GM19238 (cell line): ENCODE measurements around the gene ZNF710.
A peak's percentile ranks its signal among the peaks of the same experiment; 100 is the strongest.
"Not testable (repeated sequence)": the region's sequence is repeated elsewhere in the genome, so short reads cannot be mapped to it uniquely, and the experiment has no call there.

Experiments used
- DNase-seq: peaks from one replicate; pipeline ENCODE4 v3.0.0; 2011; ENCODE audit warnings: low spot score; ENCODE audit not compliant: insufficient read length

Gene ZNF710

DNA sequence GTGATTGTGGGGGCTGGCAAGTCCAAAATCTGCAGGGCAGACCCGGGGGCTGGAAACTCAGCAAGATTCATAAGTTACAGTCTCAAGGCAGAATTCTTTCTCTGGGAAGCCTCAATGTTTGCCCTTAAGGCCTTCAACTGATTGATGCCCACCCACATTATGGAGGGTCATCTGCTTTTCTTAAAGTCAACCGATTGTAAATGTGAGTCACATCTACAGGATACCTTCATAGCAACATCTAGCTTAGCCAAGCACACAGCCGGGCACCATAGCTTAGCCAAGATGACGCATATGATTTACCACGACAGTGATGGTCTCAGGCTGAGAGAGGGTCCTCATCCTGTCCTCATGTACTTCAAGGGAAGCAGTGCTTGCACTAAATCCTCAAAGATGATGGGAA, 57.7 kb downstream of the ZNF710 start:
- DNase-seq = no peak

DNA sequence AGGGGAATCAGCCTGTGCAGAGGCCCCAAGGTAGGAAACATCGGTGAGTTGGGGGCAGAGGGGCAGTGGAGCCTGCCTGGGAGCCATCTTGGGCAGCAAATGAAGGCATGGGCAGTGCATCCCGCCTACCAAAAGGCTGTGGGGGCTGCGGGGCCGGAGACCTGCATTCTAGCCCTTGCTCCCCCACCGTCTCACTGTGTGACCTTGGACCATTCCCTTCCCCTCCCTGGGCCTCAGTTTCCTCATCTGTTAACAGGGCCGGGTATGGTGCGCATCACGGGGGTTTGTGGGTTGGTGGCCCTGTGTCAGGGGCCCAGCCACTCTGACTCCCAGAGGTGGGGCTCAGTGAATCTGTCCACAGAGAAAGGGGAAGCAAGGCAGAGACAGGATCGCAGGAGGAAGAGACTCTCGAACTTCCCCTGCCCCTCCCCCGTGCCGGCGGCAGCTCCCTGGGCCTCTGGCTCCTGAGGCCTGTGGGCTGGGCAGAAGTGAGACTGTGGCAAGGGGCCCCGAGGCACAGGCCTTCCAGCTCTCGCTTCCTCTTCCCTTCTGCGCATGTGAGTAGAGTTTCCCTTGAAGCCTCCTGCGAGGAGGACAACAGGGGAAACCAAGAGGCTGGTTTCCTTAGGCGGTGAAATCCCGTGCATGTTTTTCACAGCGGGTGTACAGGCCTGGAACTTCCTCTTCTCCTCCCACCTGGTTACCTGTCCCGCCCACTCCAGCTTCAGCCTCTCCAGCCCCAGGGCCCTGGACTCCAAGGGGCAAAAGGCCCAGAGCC, 58.3 kb downstream of the ZNF710 start:
- peak; percentile 80 for DNase-seq

DNA sequence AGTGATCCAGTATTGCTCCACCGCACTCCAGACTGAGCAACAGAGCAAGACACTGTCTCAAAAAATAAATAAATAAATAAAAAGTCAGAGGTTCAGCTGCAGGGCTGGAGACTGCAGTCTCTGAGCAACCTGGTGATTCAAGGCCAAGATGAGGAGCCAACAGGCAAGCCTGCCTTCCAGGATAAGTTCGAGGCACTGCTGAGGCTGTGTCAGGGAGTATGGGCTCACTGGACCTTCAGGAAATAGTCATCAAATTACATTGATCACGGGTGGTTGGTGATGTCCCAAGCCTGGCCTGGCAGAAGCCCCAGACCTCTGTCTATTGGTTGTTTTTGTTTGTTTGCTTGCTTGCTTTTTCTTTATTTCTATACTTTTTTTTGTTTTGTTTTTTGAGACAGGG, 59.7 kb downstream of the ZNF710 start:
- DNase-seq = no peak

DNA sequence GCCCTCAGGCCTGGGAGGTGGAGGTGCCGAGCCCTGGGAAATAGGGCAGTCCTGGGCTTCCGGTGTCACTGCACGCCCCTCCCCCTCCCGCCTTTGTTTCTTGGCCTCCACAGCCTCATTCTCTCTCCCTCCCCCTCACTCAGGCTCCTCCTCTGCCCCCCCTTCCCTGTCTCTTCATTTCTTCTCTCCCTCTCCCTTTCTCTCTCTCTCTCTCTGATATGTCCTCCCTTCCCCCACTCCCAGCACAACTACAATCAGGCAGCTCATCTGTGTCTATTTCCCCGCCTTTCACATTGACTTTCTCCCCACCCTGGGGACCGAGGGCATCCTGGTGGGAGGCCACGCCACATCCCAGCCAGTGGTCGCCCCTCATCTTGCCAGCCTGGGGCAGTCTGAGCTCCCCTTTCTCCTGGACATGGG, 60.9 kb downstream of the ZNF710 start:
- DNase-seq = no peak

DNA sequence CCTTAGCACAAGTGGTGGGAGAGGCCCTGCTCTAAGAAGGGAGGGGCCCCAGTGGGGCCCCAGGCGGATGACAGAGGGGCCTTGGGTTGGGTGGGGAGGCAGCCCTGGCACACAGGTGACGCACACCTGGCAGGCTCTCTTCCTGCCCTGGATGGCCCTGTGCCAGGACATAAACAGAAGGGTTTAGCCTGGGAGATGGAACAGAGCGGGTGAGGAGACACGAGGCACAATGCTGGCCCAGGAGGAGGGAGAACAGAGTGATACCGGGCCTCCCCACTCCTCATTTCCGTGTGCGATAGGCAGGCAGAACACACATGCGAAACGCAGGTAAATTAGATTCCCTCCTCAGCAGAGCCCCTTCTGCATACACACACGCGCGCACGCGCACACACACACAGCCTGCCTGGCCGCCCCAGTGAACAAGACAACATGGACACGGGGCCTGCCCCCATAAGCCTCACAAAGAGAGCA, 61.4 kb downstream of the ZNF710 start:
- DNase-seq = no peak

DNA sequence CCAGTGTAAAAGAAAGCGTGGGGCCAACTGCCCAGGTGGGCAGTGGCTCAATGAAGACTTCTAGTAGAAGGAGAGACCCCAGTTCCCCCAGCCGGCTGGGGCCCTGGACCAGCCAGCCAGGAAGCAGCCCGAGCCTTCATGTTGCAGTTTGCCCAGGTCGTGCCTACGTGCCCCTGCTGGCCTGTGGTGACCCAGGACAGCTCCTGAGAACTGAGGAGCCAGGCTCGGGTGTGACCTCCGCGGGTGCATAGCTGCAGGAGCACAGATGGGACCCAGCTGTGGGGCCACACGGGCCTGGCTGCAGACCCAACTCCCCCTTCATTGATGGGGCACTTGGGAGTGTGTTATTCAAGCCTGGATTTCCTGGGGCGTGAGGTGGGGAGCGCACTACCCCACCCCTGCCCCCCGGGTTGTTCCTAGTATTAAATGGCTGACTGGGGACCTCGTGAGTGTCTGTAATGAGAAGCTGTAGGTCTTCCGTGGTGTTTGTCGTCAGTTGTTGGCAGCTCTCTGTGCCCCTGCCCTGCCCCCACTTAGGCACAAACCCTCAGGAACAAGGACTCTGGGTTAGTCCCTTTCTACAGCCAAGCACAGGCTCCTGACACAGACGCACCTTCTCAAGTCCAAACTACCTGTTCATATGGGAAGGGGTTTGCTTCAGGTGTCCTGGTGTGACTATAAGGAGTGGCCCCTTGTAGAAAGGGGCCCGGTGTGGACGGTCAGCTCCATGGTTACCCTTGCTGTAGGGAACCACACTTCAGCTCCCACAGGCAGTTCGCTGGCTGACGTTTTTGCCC, 62.0 kb downstream of the ZNF710 start:
- DNase-seq = no peak

DNA sequence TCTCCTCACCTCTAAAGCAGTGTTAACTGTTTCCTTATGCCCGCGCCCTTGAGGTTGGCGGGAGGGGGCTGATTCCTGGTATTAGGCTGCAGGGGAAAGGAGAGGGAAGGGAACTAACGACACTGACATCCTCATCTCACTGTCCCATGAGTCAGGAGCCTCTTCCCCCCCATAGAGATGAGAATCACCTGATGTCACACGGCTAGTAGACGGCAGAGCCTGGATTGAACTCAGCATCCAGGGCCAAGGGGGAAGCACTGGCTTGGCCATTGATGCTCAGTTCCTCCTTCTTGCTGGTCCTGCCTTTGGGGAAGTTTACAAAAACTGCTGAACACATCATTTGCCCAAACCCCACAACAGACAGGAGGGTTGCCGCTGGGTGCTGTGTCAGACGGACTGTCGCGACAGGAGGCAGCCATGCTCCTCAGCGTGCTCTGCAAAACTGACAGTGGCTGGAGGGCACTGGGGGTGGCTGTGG, 62.7 kb downstream of the ZNF710 start:
- DNase-seq = no peak

DNA sequence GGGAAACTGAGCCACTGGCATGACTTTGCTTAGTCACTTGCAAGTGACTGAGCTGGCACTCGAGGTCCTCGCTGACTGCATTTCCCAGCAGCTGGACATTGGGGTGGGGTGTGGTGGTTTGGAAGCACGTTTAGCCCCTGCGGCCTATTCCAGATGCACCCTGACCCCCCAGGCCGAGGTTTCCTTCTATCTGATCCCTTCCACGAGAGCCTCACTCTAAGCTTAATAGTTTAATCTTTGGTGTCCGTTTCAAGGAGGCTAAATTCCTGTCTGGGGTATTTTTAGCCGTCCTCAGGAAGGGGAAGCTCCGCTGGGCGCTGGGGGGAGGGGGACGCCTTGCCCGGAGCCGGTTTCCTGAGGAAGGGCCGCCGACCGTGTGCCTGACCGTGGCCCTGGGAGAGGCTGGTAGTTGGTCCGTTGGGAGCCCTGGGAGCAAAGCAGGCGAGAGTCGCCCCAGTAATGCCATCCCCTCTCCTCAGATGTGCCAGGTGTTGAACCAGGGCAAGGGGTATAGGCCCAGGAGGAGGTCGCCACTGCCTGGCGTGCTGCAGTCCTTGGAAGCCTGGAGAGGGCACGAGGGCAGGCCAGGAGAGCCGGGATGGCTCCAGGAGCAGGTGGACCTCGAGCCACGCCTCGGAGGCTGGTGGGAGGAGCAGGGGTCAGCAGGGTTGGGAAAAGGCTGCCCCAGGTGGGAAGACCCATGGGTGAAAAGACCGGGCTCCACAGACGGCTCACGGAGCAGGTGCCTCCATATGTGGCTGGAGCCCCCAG, 64.0 kb downstream of the ZNF710 start:
- no peak for DNase-seq

DNA sequence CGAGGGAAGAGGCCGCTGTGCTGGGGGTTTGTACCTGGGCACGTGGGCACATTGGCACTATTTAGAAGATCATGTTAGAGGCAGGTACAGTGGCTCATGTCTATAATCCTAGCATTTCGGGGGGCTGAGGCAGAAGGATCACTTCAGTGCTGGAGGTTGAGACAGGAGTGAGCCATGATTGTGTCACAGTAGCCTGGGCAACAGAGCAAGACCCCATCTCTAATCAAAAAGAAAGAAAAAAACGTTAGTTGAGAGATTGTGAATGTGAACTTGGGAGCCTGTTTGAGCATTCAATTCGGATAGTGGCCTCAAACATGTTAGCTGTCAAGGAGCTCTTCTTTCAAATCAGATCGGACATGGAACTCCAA, 64.5 kb downstream of the ZNF710 start:
- no peak for DNase-seq

DNA sequence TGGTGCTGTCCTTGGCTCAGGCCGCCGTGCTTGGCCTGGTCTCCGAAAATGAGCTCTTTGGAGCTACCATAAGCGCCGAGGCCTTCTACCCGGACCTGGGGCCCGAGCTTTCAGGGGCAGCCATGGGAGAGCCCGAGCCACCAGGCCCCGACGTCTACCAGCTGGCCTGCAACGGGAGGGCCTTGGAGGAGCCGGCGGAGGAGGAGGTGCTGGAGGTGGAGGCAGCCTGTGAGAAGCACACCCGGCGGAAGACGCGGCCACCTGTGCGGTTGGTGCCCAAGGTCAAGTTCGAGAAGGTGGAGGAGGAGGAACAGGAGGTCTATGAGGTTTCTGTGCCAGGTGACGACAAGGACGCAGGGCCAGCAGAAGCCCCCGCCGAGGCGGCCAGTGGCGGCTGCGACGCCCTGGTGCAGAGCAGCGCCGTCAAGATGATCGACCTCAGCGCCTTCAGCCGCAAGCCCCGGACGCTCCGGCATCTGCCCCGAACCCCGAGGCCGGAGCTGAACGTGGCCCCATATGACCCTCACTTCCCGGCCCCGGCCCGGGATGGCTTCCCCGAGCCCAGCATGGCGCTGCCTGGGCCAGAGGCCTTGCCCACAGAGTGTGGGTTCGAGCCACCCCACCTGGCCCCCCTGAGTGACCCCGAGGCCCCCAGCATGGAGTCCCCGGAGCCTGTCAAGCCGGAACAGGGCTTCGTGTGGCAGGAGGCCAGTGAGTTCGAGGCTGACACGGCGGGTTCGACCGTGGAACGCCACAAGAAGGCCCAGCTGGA, 66.2 kb downstream of the ZNF710 start:
- no peak for DNase-seq

DNA sequence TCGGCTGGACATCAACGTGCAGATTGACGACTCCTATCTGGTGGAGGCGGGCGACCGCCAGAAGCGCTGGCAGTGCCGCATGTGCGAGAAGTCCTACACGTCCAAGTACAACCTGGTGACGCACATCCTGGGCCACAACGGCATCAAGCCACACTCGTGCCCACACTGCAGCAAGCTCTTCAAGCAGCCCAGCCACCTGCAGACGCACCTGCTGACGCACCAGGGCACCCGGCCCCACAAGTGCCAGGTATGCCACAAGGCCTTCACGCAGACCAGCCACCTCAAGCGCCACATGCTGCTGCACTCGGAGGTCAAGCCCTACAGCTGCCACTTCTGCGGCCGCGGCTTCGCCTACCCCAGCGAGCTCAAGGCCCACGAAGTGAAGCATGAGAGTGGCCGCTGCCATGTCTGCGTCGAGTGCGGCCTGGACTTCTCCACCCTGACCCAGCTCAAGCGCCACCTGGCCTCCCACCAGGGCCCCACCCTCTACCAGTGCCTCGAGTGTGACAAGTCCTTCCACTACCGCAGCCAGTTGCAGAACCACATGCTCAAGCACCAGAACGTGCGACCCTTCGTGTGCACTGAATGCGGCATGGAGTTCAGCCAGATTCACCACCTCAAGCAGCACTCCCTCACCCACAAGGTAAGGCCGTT, 67.0 kb downstream of the ZNF710 start:
- DNase-seq = no peak

DNA sequence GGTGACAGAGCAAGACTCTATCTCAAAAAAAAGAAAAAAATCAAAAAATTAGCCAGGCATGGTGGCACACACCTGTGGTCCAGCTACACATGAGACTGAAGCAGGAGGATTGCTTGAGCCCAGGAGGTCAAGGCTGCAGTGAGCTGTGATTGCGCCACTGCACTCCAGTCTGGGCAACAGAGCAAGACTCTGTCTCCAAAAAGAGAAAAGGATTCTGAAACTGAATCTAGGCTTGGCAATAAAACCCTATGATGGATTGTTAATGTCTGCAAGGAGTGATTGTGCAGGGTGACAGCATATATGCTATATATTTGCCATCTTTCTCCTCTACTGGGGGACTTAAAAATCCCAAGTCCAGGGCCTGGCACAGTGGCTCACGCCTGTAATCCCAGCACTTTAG, 69.5 kb downstream of the ZNF710 start:
- DNase-seq = not testable (repeated sequence)

DNA sequence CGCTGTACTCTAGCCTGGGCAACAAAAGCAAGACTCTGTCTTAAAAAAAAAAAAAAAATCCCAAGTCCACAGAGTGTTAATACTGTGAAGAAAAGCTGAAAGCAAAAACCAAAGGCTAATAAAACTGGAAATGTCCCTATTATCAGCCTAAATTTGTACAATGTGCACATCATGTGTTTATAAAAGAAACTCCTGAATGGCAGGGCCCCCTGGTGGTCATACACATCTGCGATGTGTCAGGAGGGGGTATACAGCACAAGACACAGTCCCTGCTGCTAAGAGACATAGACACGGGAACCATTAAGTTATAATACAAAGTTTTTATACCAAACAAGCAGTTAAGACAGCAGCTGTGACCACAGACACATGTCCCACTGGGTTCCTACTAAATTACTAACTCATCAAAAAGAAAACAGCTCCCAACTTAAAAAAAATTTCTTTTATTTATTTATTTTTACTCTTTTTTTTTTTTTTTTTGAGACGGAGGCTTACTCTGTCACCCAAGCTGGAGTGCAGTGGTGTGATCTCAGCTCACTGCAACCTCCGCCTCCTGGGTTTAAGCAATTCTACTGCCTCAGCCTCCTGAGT, 70.2 kb downstream of the ZNF710 start:
- DNase-seq = peak; percentile 67

DNA sequence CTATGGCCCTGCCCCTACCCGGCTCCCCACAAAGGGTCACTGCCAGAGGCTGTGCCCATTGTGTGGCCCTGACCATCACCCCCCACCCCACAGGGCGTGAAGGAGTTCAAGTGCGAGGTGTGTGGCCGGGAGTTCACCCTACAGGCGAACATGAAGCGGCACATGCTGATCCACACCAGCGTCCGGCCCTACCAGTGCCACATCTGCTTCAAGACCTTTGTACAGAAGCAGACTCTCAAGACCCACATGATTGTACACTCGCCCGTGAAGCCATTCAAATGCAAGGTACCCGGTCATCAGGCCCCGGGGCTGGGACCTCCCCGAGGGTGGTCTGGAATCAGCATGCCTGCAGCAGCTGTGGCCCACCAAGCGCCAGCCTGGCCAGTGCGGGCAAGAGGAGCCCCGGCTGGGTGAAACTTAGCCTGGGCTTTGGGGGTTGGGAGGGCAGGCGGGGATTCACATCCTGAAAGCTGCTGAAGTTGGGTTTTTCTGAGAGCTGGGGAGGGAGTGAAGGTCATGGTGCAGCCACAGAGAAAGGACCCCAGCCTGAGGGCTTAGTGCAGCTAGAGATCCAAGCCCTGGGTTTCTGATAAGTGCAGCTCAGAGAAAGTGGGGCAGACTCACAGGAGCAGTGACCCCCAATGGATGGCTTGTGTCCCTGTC, 72.0 kb downstream of the ZNF710 start:
- no peak for DNase-seq

DNA sequence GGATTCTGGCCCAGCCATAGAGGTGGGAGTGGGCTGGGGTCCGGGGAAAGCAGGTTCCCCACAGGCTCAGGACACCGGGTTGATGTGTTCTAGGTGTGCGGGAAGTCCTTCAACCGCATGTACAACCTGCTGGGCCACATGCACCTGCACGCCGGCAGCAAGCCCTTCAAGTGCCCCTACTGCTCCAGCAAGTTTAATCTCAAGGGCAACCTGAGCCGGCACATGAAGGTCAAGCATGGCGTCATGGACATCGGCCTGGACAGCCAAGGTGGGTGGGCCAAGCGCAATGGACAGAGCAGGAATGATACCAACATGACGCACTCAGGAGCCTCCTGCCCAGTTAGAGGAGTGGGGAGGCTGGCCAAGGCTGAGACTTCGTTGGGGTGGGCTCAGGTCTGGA, 72.9 kb downstream of the ZNF710 start:
- DNase-seq = no peak

DNA sequence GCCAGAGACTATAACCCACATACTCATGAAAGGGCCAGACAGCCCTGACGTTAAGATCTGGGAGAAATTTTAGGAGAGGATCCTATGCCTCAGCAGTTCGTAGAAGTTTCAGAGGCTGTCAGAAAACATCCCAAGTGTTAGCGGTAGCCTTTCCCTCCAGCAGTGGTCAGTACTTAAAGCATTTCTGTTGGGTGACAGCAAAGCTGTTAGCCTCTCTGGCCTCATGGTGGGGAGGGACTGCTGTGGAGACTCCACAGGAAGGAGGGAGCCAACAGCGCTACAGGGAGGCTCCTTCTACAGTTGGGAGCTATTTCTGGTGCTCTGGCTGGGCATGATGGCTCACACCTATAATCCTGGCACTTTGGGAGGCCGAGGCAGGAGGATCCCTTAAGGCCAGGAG, 73.8 kb downstream of the ZNF710 start:
- no peak for DNase-seq

DNA sequence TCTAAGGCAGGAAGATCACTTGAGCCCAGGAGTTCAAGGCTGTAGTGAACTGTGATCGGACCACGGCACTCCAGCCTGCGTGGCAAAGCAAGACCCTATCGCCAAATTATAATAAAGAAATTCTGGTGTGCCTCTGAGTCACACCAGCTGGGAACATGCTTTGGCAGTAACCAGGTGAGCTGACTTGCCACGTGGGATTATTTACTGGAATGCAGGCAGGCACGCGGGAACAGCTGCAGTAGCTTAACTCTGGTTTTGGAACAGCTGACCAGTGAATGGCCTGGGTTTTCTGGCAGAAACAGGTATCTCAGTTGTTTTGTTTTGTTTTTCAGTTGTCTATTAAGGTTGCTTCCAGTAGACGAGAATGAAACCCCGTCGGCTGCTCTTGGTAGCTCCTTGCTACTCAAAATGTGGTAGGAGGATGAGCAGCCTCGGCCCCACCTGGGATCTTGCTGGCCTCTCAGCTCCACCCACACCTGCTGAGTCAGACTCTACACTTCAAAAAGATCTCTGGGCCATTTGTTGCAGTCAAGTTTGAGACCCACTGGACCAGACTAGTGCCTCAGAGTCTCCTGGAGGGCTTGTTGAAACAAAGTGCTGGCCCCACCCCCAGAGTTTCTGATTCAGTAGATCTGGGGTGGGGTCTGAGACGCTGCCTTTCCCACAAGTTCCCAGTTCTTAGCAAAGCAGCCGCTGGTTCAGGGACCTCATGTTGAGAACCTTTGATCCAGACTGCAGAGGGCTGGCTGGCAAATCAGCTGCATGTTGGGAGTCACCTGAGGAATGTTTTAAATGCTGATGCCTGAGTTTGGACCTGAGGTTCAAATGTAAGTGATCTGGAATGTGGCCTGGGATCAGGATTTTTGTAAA, 74.5 kb downstream of the ZNF710 start:
- DNase-seq = no peak

DNA sequence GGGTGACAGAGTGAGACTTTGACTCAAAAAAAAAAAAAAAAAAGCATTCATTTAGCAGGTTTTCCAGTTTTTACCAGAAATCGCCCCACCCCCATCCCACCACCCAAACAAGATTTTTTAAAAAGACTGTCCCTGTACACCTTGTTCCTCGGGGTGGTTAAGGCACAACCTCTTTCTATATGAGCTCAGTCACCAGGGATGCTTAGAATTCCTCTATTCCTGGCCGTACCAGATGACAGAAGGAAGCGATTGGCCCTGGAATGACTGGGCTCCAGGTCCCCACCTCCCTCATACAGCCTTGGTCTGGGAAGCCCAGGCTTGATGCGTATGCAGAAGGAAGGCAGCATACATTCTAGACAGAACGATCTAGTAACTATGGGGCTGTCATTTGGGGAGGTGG, 75.6 kb downstream of the ZNF710 start:
- no peak for DNase-seq

DNA sequence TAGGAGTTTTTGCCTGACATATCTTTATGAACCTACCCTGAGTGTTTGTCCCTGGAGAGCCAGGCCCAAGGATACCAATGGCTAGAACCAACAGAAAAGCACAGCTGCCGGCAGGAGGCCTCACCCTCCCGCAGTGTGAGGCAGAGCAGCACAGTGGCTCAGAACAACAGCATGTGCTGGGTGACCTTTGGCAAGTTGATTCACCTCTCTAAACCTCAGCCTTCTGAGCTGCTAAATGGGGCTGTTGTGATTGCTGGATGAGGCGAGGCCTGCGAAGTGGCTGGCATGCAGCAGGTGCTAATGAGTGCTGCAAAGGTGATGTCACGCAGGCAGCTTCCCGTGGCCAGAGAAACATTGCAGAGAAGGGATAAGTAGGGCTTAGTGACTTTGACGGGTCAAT, 77.8 kb downstream of the ZNF710 start:
- no peak for DNase-seq
